ENCODE data around the gene SPATA19. TPM values are rescaled to one million over a fixed set of nuclear protein-coding genes. Genes with fewer than 3 reads are reported as not detected.
A peak's percentile ranks its signal among the peaks of the same experiment; 100 is the strongest.

SPATA19 gene
- total RNA-seq, 6 experiments from 2014 or later: not detected

GRCh38 chr11:133835593-133836548 is 9.4 kb downstream of the SPATA19 start:
- Mint-ChIP-seq H3K9me3 (peaks cover 20% of the 10 kb centered on the region), H3K4me3 (no peak overlapping the region), H3K27ac (no peak overlapping the region), H3K27me3 (ENCODE audit: insufficient read depth) (peaks cover 3% of the 10 kb centered on the region), H3K36me3 (ENCODE audit: low read depth) (peaks cover 8% of the 10 kb centered on the region; the same call in 1 of the 2 replicates), H3K4me1 (ENCODE audit: low read depth) (no peaks in the 10 kb centered on the region)
- DNase-seq: no peak
- no peak for TF ChIP-seq CTCF (IDR thresholded peaks at IDR 0.05)

GRCh38 chr11:133834682-133835592 is 10.4 kb downstream of the SPATA19 start:
- peaks cover 8% of the 10 kb centered on the region; the same call in 1 of the 2 replicates for H3K36me3 Mint-ChIP-seq (ENCODE audit: low read depth)
- peak; percentile 25 for DNase-seq
- no peak overlapping the region for H3K4me3 Mint-ChIP-seq
- no peak overlapping the region for H3K27ac Mint-ChIP-seq
- peak; percentile 73 for TF ChIP-seq CTCF (IDR thresholded peaks at IDR 0.05)
- H3K27me3 Mint-ChIP-seq (ENCODE audit: insufficient read depth): peaks cover 3% of the 10 kb centered on the region
- no peaks in the 10 kb centered on the region for H3K4me1 Mint-ChIP-seq (ENCODE audit: low read depth)
- peaks cover 24% of the 10 kb centered on the region for H3K9me3 Mint-ChIP-seq

GRCh38 chr11:133833898-133834681 is 11.2 kb downstream of the SPATA19 start:
- no peak for DNase-seq
- no peak overlapping the region for H3K27ac Mint-ChIP-seq
- no peak for TF ChIP-seq CTCF (IDR thresholded peaks at IDR 0.05)
- H3K4me1 Mint-ChIP-seq (ENCODE audit: low read depth): no peaks in the 10 kb centered on the region
- peaks cover 12% of the 10 kb centered on the region; the same call in 1 of the 2 replicates for H3K36me3 Mint-ChIP-seq (ENCODE audit: low read depth)
- peaks cover 3% of the 10 kb centered on the region for H3K27me3 Mint-ChIP-seq (ENCODE audit: insufficient read depth)
- peaks cover 30% of the 10 kb centered on the region for H3K9me3 Mint-ChIP-seq
- H3K4me3 Mint-ChIP-seq: no peak overlapping the region

GRCh38 chr11:133832991-133833897 is 12.1 kb downstream of the SPATA19 start:
- Mint-ChIP-seq H3K36me3 (ENCODE audit: low read depth) (peaks cover 12% of the 10 kb centered on the region; the same call in 1 of the 2 replicates), H3K27me3 (ENCODE audit: insufficient read depth) (peaks cover 3% of the 10 kb centered on the region), H3K4me1 (ENCODE audit: low read depth) (no peaks in the 10 kb centered on the region), H3K27ac (no peak overlapping the region), H3K9me3 (peaks cover 37% of the 10 kb centered on the region), H3K4me3 (no peak overlapping the region)
- no peak for TF ChIP-seq CTCF (IDR thresholded peaks at IDR 0.05)
- DNase-seq: no peak
